ENCODE results near the gene ZNF668. TPM values are rescaled to one million over a fixed set of nuclear protein-coding genes. Genes with fewer than 3 reads are reported as not detected.

The ZNF668 gene
- total and polyA plus RNA-seq, 2 of the 13 experiments (the other 11 are each of a cell fraction or from before 2014, with no cell fraction given) = 3.8 to 9.8 TPM

DNA sequence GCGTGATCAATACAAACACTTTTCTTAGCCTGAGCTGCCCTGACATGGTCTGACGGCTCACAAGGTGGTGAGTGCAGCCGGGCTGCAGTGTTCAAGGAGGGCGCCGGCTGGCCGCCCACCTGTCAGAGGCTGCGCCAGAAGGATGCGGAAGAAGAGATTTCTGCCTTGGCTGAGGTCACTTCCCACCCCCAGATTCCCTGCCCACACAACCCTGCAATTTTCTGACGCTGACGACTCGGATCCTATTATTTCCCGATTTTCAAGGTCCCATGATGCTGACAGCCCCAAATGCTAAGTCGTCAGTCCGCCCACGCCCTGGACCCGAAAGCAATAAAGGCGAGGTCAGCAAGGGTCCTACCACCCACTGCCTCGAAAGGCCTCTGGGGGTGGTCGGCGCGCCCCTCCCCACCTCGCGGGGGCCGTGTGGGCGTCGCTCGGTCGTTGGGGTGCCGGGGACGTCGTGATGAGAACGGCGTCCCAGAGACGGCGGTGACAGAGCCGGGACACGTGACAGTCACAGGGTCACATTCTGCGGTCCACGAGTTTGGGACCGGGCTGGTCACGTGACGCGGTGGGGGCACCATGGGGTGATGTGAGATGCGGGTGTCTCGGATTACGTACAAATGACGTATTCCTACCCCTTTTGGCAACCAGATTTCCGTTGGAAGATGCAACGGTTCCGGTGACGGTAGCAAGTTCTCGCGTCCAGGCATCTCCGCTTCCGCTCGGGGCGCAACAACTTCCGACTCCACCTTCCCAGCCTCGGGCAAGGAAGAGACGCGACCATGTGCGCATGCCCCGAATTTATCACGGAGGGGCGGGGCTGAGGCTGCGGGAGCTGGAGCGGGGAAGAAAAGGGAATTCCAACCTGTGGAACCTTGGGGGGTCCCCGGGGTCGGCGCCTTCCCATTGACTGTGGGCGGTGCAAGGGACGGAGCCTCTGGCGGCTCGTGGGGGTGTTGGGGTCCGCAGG lies 41.0 kb downstream of the ZNF668 start, which contains the start of gene STX4 (continued):
- TF ChIP-seq ZNF234 (CRISPR knock-in tag; conservative IDR thresholded peaks at IDR 0.05) = 0 out of 2 replicates have a peak, but pooled peaks have one; percentile 4
- no peak; the same call in none of the 2 replicates for TF ChIP-seq ZZZ3 (CRISPR knock-in tag; IDR thresholded peaks at IDR 0.05; ENCODE audit: borderline replicate concordance)
- TF ChIP-seq MIXL1 (CRISPR knock-in tag; IDR thresholded peaks at IDR 0.05) = no peak; the same call in 1 of the 2 replicates
- TF ChIP-seq, protein P1, sequence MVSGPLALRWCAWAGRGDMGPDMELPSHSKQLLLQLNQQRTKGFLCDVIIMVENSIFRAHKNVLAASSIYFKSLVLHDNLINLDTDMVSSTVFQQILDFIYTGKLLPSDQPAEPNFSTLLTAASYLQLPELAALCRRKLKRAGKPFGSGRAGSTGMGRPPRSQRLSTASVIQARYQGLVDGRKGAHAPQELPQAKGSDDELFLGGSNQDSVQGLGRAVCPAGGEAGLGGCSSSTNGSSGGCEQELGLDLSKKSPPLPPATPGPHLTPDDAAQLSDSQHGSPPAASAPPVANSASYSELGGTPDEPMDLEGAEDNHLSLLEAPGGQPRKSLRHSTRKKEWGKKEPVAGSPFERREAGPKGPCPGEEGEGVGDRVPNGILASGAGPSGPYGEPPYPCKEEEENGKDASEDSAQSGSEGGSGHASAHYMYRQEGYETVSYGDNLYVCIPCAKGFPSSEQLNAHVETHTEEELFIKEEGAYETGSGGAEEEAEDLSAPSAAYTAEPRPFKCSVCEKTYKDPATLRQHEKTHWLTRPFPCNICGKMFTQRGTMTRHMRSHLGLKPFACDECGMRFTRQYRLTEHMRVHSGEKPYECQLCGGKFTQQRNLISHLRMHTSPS (CRISPR knock-in tag; IDR thresholded peaks at IDR 0.05; ENCODE audit: low read depth) = no peak
- TF ChIP-seq HBP1 (CRISPR knock-in tag; IDR thresholded peaks at IDR 0.05; ENCODE audit: low read depth) = no peak
- peak; percentile 51; the same call in 1 of the 2 replicates for TF ChIP-seq ZFYVE20 (CRISPR knock-in tag; IDR thresholded peaks at IDR 0.05; ENCODE audit: borderline replicate concordance, low read depth)
- no peak for TF ChIP-seq SNRNP70 (IDR thresholded peaks at IDR 0.05; ENCODE audit: low read depth, low read length)
- TF ChIP-seq PHB2 (IDR thresholded peaks at IDR 0.05; ENCODE audit: partially characterized antibody) = no peak
- peak; percentile 97 for TF ChIP-seq ARNT2 (CRISPR knock-in tag; IDR thresholded peaks at IDR 0.05; ENCODE audit: low read depth)
- no peak; the same call in 1 of the 2 replicates for TF ChIP-seq GFI1 (CRISPR knock-in tag; IDR thresholded peaks at IDR 0.05; ENCODE audit: borderline replicate concordance)
- peak; percentile 97 for TF ChIP-seq RAD51 (IDR thresholded peaks at IDR 0.05; ENCODE audit: borderline replicate concordance)
- TF ChIP-seq ZNF747 (CRISPR knock-in tag; IDR thresholded peaks at IDR 0.05; ENCODE audit: borderline replicate concordance) = peak; percentile 87
- TF ChIP-seq REXO4 (CRISPR knock-in tag; IDR thresholded peaks at IDR 0.05; ENCODE audit: borderline replicate concordance) = peak; percentile 88; the same call in 1 of the 2 replicates
- TF ChIP-seq STAG1 (CRISPR knock-in tag; IDR thresholded peaks at IDR 0.05) = 0 out of 2 replicates have a peak, but pooled peaks have one; percentile 20
- TF ChIP-seq NCOA5 (CRISPR knock-in tag; IDR thresholded peaks at IDR 0.05) = no peak
- TF ChIP-seq RFXANK (CRISPR knock-in tag; IDR thresholded peaks at IDR 0.05) = peak; percentile 68; the same call in 1 of the 2 replicates
- no peak for TF ChIP-seq PCBP1 (IDR thresholded peaks at IDR 0.05; ENCODE audit: borderline replicate concordance, low read depth, low read length)
- TF ChIP-seq CEBPG (CRISPR knock-in tag; IDR thresholded peaks at IDR 0.05) = no peak; the same call in 1 of the 2 replicates
- TF ChIP-seq PTBP1 (IDR thresholded peaks at IDR 0.05; ENCODE audit: low read depth, low read length, poor library complexity, severe bottlenecking) = no peak
- TF ChIP-seq HOXD1 (CRISPR knock-in tag; IDR thresholded peaks at IDR 0.05) = peak; percentile 65; the same call in 1 of the 2 replicates
- no peak for TF ChIP-seq ZNF512B (CRISPR knock-in tag; IDR thresholded peaks at IDR 0.05; ENCODE audit: borderline replicate concordance)

Measured in HepG2 (cell line).